GM12878 (cell line): ENCODE data around the gene DEXI. TPM values are rescaled to one million over a fixed set of nuclear protein-coding genes. Genes with fewer than 3 reads are reported as not detected.

ENCODE experiments used
- CREM ChIP-seq: IDR thresholded peaks from 2 replicates; pipeline ENCODE4 v1.6.1; 2014; ENCODE audit warnings: antibody characterized with exemption, low read depth
- IKZF1 ChIP-seq: fragments of 450-650 bp; conservative IDR thresholded peaks from 2 replicates; pipeline ENCODE4 v1.6.1; 2017; ENCODE audit warnings: antibody characterized with exemption, mild to moderate bottlenecking
- IKZF2 ChIP-seq, 2 experiments: fragments of 450-650 bp; IDR thresholded peaks; 2 replicates each; pipeline ENCODE4 v1.6.1; 2017; ENCODE audit warnings: mild to moderate bottlenecking in 2 of 2, moderate library complexity in 2 of 2
- KDM1A ChIP-seq: fragments of 200-600 bp; sonication (generic); IDR thresholded peaks from 2 replicates; pipeline ENCODE4 v1.6.1; 2016; ENCODE audit warnings: borderline replicate concordance
- MEF2A ChIP-seq: IDR thresholded peaks from 2 replicates; pipeline ENCODE4 v1.6.1; 2011; ENCODE audit warnings: low read depth, mild to moderate bottlenecking, low read length, moderate library complexity; ENCODE audit not compliant: insufficient read depth
- PAX8 ChIP-seq: fragments of 450-650 bp; IDR thresholded peaks from 2 replicates; pipeline ENCODE4 v1.6.1; 2017; ENCODE audit warnings: mild to moderate bottlenecking, moderate library complexity
- POLR2AphosphoS5 ChIP-seq: IDR thresholded peaks from 2 replicates; pipeline ENCODE4 v1.6.1; 2011; ENCODE audit warnings: mild to moderate bottlenecking, low read length, inconsistent platforms
- RAD21 ChIP-seq: IDR thresholded peaks from 2 replicates; pipeline ENCODE4 v1.6.1; 2011; ENCODE audit warnings: mild to moderate bottlenecking, low read depth, low read length, moderate library complexity; ENCODE audit not compliant: insufficient read depth
- RBBP5 ChIP-seq: fragments of 200-600 bp; sonication (generic); conservative IDR thresholded peaks from 2 replicates; pipeline ENCODE4 v1.6.1; 2016
- SIX5 ChIP-seq: IDR thresholded peaks from 2 replicates; pipeline ENCODE4 v1.6.1; 2011; ENCODE audit warnings: mild to moderate bottlenecking, low read depth, low read length, moderate library complexity; ENCODE audit not compliant: severe bottlenecking
- SMARCA5 ChIP-seq: fragments of 450-650 bp; IDR thresholded peaks from 2 replicates; pipeline ENCODE4 v1.6.1; 2017; ENCODE audit warnings: mild to moderate bottlenecking
- SREBF1 ChIP-seq: IDR thresholded peaks from 2 replicates; pipeline ENCODE4 v1.6.1; 2012; ENCODE audit warnings: mild to moderate bottlenecking, low read length
- ZNF622 ChIP-seq: fragments of 450-650 bp; IDR thresholded peaks from 2 replicates; pipeline ENCODE4 v1.6.1; 2017; ENCODE audit warnings: mild to moderate bottlenecking, inconsistent platforms
- polyA plus RNA-seq, 11 experiments: library from polyadenylated mRNA; depleted of rRNA in 4 of 11; unstranded in 6 of 11; stranded (reverse) in 5 of 11; fragments of >200 nt; fragmentation: Nextera tagmentation in 4 of 11; fragmentation: Illumina TruSeq in 1 of 11; extraction: Ambion mirVana in 4 of 11; extraction: Trizol in 1 of 11; gene quantifications; 1 replicate in 1 of 11; 2 replicates in 10 of 11; pipeline versions ENCODE4 v1.2.1 to v1.2.3, GENCODE V29; 2011 to 2016; ENCODE audit warnings: inconsistent platforms in 2 of 11, missing spikeins in 2 of 11, low read depth in 1 of 11
- total RNA-seq, 4 experiments: library from RNA; depleted of rRNA in 3 of 4; stranded (reverse); fragments of >200 nt in 3 of 4; fragmentation: Illumina TruSeq in 1 of 4; extraction: Trizol in 1 of 4; gene quantifications; 2 replicates each; pipeline versions ENCODE4 v1.2.1 to v1.2.3, GENCODE V29; 2013 to 2021
- TF ChIP-seq, protein P1 (sequence below): fragments of 450-650 bp; IDR thresholded peaks from 2 replicates; pipeline ENCODE4 v1.6.1; 2017; ENCODE audit warnings: mild to moderate bottlenecking, moderate library complexity
- TF ChIP-seq, protein P2 (sequence below): IDR thresholded peaks from 2 replicates; pipeline ENCODE4 v1.6.1; 2012; ENCODE audit warnings: low read length, inconsistent platforms
- TF ChIP-seq, protein P3 (sequence below): fragments of 450-650 bp; formaldehyde crosslinking; IDR thresholded peaks from 2 replicates; pipeline ENCODE4 v1.4.0; 2022; ENCODE audit warnings: mild to moderate bottlenecking, moderate library complexity
- TF ChIP-seq, protein P4 (sequence below): fragments of 450-650 bp; IDR thresholded peaks from 2 replicates; pipeline ENCODE4 v1.6.1; 2018; ENCODE audit warnings: mild to moderate bottlenecking, low read depth, moderate library complexity; ENCODE audit not compliant: partially characterized antibody

Gene DEXI
- total and polyA plus RNA-seq, 10 of the 15 experiments (the other 5 are each of a cell fraction or from before 2014, with no cell fraction given), result 1.4 to 26.3 (median 18.4) TPM

DNA sequence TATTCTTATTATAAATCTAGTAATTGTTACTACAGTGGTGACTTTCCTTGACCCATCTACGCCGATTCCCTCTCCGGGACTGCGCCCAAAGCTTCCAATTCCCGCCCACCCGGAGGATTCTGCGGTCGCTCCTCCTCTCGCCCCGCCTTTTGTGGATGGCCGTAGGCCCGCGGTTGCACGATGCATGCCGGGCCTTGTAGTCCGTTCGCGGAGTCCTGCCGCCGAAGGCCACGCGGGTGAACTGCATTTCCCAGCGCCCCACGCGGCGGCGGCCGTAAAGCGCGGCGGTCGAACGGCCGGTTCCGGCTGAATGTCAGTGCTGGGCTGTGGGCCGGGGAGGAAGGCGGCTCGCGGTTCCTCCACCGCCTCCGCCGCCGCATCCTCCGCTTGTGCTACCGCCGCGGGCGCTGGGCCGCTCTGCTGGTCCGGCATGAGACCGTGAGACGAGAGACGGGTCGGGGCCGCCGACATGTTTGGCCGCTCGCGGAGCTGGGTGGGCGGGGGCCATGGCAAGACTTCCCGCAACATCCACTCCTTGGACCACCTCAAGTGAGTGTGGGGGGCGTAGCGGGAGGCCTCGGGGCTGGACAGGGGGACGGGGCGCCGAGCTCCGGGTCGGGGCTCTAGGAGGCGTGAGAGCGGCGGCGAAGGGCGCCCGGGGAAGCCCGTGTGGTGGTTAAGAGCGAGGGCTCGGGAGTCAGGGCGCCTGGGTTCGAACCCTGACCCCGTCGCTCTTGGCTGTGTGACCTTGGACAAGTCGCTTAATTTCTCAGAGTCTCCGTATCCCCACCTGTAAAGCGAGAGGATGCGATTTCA is 2.2 kb upstream of the DEXI start, which contains the start of gene CLEC16A (continued):
- TF ChIP-seq, protein P1, sequence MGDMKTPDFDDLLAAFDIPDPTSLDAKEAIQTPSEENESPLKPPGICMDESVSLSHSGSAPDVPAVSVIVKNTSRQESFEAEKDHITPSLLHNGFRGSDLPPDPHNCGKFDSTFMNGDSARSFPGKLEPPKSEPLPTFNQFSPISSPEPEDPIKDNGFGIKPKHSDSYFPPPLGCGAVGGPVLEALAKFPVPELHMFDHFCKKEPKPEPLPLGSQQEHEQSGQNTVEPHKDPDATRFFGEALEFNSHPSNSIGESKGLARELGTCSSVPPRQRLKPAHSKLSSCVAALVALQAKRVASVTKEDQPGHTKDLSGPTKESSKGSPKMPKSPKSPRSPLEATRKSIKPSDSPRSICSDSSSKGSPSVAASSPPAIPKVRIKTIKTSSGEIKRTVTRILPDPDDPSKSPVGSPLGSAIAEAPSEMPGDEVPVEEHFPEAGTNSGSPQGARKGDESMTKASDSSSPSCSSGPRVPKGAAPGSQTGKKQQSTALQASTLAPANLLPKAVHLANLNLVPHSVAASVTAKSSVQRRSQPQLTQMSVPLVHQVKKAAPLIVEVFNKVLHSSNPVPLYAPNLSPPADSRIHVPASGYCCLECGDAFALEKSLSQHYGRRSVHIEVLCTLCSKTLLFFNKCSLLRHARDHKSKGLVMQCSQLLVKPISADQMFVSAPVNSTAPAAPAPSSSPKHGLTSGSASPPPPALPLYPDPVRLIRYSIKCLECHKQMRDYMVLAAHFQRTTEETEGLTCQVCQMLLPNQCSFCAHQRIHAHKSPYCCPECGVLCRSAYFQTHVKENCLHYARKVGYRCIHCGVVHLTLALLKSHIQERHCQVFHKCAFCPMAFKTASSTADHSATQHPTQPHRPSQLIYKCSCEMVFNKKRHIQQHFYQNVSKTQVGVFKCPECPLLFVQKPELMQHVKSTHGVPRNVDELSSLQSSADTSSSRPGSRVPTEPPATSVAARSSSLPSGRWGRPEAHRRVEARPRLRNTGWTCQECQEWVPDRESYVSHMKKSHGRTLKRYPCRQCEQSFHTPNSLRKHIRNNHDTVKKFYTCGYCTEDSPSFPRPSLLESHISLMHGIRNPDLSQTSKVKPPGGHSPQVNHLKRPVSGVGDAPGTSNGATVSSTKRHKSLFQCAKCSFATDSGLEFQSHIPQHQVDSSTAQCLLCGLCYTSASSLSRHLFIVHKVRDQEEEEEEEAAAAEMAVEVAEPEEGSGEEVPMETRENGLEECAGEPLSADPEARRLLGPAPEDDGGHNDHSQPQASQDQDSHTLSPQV, result no peak
- TF ChIP-seq MEF2A (0 out of 2 replicates have a peak, but pooled peaks have one; percentile 54), RAD21 (no peak), RBBP5 (no peak), IKZF1 (peak; percentile 100), SREBF1 (peak; percentile 84), KDM1A (no peak), PAX8 (no peak), SMARCA5 (peak; percentile 13; the same call in 1 of the 2 replicates), CREM (peak; percentile 96), SIX5 (peak; percentile 99), IKZF2 (IDR thresholded peaks at IDR 0.05) (peak in 1 of 2 experiments; percentile 33; a peak in 1 of 4 replicates), ZNF622 (no peak), POLR2AphosphoS5 (peak; percentile 71)
- TF ChIP-seq, protein P2, sequence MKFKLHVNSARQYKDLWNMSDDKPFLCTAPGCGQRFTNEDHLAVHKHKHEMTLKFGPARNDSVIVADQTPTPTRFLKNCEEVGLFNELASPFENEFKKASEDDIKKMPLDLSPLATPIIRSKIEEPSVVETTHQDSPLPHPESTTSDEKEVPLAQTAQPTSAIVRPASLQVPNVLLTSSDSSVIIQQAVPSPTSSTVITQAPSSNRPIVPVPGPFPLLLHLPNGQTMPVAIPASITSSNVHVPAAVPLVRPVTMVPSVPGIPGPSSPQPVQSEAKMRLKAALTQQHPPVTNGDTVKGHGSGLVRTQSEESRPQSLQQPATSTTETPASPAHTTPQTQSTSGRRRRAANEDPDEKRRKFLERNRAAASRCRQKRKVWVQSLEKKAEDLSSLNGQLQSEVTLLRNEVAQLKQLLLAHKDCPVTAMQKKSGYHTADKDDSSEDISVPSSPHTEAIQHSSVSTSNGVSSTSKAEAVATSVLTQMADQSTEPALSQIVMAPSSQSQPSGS, result no peak
- TF ChIP-seq, protein P3, sequence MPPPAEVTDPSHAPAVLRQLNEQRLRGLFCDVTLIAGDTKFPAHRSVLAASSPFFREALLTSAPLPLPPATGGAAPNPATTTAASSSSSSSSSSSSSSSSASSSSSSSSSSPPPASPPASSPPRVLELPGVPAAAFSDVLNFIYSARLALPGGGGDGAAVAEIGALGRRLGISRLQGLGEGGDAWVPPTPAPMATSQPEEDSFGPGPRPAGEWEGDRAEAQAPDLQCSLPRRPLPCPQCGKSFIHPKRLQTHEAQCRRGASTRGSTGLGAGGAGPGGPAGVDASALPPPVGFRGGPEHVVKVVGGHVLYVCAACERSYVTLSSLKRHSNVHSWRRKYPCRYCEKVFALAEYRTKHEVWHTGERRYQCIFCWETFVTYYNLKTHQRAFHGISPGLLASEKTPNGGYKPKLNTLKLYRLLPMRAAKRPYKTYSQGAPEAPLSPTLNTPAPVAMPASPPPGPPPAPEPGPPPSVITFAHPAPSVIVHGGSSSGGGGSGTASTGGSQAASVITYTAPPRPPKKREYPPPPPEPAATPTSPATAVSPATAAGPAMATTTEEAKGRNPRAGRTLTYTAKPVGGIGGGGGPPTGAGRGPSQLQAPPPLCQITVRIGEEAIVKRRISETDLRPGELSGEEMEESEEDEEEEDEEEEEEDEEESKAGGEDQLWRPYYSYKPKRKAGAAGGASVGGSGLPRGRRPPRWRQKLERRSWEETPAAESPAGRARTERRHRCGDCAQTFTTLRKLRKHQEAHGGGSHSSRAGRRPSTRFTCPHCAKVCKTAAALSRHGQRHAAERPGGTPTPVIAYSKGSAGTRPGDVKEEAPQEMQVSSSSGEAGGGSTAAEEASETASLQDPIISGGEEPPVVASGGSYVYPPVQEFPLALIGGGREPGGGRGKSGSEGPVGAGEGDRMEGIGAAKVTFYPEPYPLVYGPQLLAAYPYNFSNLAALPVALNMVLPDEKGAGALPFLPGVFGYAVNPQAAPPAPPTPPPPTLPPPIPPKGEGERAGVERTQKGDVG, result no peak
- TF ChIP-seq, protein P4, sequence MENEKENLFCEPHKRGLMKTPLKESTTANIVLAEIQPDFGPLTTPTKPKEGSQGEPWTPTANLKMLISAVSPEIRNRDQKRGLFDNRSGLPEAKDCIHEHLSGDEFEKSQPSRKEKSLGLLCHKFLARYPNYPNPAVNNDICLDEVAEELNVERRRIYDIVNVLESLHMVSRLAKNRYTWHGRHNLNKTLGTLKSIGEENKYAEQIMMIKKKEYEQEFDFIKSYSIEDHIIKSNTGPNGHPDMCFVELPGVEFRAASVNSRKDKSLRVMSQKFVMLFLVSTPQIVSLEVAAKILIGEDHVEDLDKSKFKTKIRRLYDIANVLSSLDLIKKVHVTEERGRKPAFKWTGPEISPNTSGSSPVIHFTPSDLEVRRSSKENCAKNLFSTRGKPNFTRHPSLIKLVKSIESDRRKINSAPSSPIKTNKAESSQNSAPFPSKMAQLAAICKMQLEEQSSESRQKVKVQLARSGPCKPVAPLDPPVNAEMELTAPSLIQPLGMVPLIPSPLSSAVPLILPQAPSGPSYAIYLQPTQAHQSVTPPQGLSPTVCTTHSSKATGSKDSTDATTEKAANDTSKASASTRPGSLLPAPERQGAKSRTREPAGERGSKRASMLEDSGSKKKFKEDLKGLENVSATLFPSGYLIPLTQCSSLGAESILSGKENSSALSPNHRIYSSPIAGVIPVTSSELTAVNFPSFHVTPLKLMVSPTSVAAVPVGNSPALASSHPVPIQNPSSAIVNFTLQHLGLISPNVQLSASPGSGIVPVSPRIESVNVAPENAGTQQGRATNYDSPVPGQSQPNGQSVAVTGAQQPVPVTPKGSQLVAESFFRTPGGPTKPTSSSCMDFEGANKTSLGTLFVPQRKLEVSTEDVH, result no peak
